Gastroesophageal sphincter (tissue), 3 donors: ENCODE measurements around the gene ZNF804B.

Experiments used
- EP300 ChIP-seq: sonication (generic); formaldehyde crosslinking; IDR thresholded peaks from one replicate; pipeline ENCODE4 v1.6.1; 2017; ENCODE audit warnings: antibody characterized with exemption, mild to moderate bottlenecking
- TF ChIP-seq, protein P1 (sequence below), 4 experiments: fragments of 200-600 bp in 2 of 4; fragments of 450-650 bp in 2 of 4; sonication (generic) in 1 of 4; IDR thresholded peaks; one replicate each; pipeline ENCODE4 v1.5.1; 2017 to 2019; ENCODE audit warnings: antibody characterized with exemption in 4 of 4, mild to moderate bottlenecking in 2 of 4, moderate library complexity in 2 of 4

DNA sequence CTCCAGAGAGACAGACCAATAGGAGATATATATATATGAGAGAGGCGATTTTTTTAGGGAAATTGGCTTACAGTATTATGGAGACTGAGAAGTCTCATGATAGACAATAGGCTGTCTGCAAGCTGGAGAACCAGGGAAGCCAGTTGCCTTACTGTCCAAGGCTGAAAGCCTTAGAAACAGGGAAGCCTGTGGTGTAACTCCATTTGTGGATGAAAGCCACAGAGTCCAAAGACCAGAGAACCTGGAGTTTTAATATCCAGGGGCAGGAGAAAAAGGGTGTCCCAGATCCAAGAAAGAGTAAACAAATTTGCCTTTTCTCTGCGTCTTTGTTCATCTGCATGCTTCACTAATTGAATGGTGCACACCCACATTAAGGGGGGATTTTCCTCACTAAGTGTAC is 107.7 kb downstream of the ZNF804B start:
- TF ChIP-seq, protein P1, sequence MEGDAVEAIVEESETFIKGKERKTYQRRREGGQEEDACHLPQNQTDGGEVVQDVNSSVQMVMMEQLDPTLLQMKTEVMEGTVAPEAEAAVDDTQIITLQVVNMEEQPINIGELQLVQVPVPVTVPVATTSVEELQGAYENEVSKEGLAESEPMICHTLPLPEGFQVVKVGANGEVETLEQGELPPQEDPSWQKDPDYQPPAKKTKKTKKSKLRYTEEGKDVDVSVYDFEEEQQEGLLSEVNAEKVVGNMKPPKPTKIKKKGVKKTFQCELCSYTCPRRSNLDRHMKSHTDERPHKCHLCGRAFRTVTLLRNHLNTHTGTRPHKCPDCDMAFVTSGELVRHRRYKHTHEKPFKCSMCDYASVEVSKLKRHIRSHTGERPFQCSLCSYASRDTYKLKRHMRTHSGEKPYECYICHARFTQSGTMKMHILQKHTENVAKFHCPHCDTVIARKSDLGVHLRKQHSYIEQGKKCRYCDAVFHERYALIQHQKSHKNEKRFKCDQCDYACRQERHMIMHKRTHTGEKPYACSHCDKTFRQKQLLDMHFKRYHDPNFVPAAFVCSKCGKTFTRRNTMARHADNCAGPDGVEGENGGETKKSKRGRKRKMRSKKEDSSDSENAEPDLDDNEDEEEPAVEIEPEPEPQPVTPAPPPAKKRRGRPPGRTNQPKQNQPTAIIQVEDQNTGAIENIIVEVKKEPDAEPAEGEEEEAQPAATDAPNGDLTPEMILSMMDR (IDR thresholded peaks at IDR 0.05), result no peak
- no peak for TF ChIP-seq EP300
